ENCODE measurements around the gene MET.

MET gene

GRCh38 chr7:116752305-116753074 is 80.5 kb downstream of the MET start:
- ChIA-PET CTCF (no interaction called here), POLR2A (no interaction called here)

GRCh38 chr7:116753130-116753529 is 81.1 kb downstream of the MET start:
- ChIA-PET CTCF (no interaction called here), POLR2A (no interaction called here)
- Histone ChIP-seq H3K36me3 (ENCODE audit: control insufficient read depth in 2 of 2, insufficient read depth in 1 of 2, low read length in 2 of 2) (peaks cover 0 to 15% of the 10 kb centered on the region in 2 experiments; a peak in 1 of 3 replicates), H3K4me1 (ENCODE audit: control insufficient read depth, insufficient read depth, low read length) (no peaks in the 10 kb centered on the region), H3K4me3 (ENCODE audit: low read depth, low read length) (no peak overlapping the region), H3K27ac (ENCODE audit: extremely low read depth, low read depth, low read length) (no peak overlapping the region), H3K9me3 (ENCODE audit: control insufficient read depth, insufficient read depth, low read depth, low read length) (no peaks in the 10 kb centered on the region)
- no peak for TF ChIP-seq ZNF433 (tag by site-specific recombination; IDR thresholded peaks at IDR 0.05; ENCODE audit: low read depth)

More at GRCh38 chr7:116752305-116753074, 80.5 kb downstream of the MET start:
- Histone ChIP-seq H3K9me3 (ENCODE audit: control insufficient read depth, insufficient read depth, low read depth, low read length) (no peaks in the 10 kb centered on the region), H3K27ac (ENCODE audit: extremely low read depth, low read depth, low read length) (no peak overlapping the region), H3K36me3 (ENCODE audit: control insufficient read depth in 2 of 2, insufficient read depth in 1 of 2, low read length in 2 of 2) (peaks cover 0 to 13% of the 10 kb centered on the region in 2 experiments; a peak in 1 of 3 replicates), H3K4me3 (ENCODE audit: low read depth, low read length) (no peak overlapping the region), H3K4me1 (ENCODE audit: control insufficient read depth, insufficient read depth, low read length) (no peaks in the 10 kb centered on the region)
- TF ChIP-seq ZNF341 (tag by site-specific recombination; IDR thresholded peaks at IDR 0.05; ENCODE audit: low read depth) (peak; percentile 50; the same call in 1 of the 2 replicates), ATF2 (tag by site-specific recombination; IDR thresholded peaks at IDR 0.05; ENCODE audit: low read depth) (no peak)

- H3K4me3 ChIP-seq (ENCODE audit: low read depth, low read length): no peak overlapping the region
- no peak for TF ChIP-seq ZNF530 (tag by site-specific recombination; IDR thresholded peaks at IDR 0.05; ENCODE audit: low read depth)
- no peak for TF ChIP-seq BCL11A (tag by site-specific recombination; IDR thresholded peaks at IDR 0.05; ENCODE audit: low read depth)
- TF ChIP-seq ZNF501 (tag by site-specific recombination; IDR thresholded peaks at IDR 0.05): no peak
- TF ChIP-seq ZNF830 (tag by site-specific recombination; IDR thresholded peaks at IDR 0.05; ENCODE audit: low read depth): no peak
- no peak for TF ChIP-seq ZNF76 (tag by site-specific recombination; IDR thresholded peaks at IDR 0.05; ENCODE audit: borderline replicate concordance, low read depth)
- no peak for TF ChIP-seq ZNF335 (tag by site-specific recombination; conservative IDR thresholded peaks at IDR 0.05)
- no peak for TF ChIP-seq MYNN (tag by site-specific recombination; IDR thresholded peaks at IDR 0.05; ENCODE audit: borderline replicate concordance)
- no peak for TF ChIP-seq ZNF544 (tag by site-specific recombination; IDR thresholded peaks at IDR 0.05)
- TF ChIP-seq ZNF416 (tag by site-specific recombination; IDR thresholded peaks at IDR 0.05): no peak
- TF ChIP-seq ZNF792 (tag by site-specific recombination; IDR thresholded peaks at IDR 0.05): no peak
- no peak for TF ChIP-seq ZBTB21 (tag by site-specific recombination; IDR thresholded peaks at IDR 0.05)
- TF ChIP-seq TCF7L2 (IDR thresholded peaks at IDR 0.05; ENCODE audit: borderline replicate concordance, low read depth, low read length): no peak
- TF ChIP-seq ZNF623 (tag by site-specific recombination; IDR thresholded peaks at IDR 0.05): no peak
- TF ChIP-seq ZBTB11 (tag by site-specific recombination; conservative IDR thresholded peaks at IDR 0.05; ENCODE audit: low read depth): no peak
- no peak for TF ChIP-seq ZBTB8A (tag by site-specific recombination; IDR thresholded peaks at IDR 0.05)
- TF ChIP-seq ZBTB1 (tag by site-specific recombination; IDR thresholded peaks at IDR 0.05): no peak
- POLR2A ChIA-PET: no interaction called here
- no peaks in the 10 kb centered on the region for H3K4me1 ChIP-seq (ENCODE audit: control insufficient read depth, insufficient read depth, low read length)
- H3K9me3 ChIP-seq (ENCODE audit: control insufficient read depth, insufficient read depth, low read depth, low read length): no peaks in the 10 kb centered on the region
- peaks cover 7 to 26% of the 10 kb centered on the region in 2 experiments; a peak in 2 of 3 replicates for H3K36me3 ChIP-seq (ENCODE audit: control insufficient read depth in 2 of 2, insufficient read depth in 1 of 2, low read length in 2 of 2)
- H3K27ac ChIP-seq (ENCODE audit: extremely low read depth, low read depth, low read length): no peak overlapping the region
- CTCF ChIA-PET: interaction anchor here (0.6 kb wide), 1 partner anchor 82 kb away, joined by 3 read pairs; the partner anchor contains the start of gene MET
Measured at GRCh38 chr7:116754186-116754585, 82.2 kb downstream of the MET start.

Data from HEK293 (cell line).